KOPT-K1 (cell line): Measurements from ENCODE around the gene GRIK4.

Source experiments
- H3K27ac ChIP-seq: fragments of 200-600 bp; sonication (generic); 2 replicates; pipeline ENCODE4 v1.5.1; 2016; ENCODE audit warnings: antibody characterized with exemption, mild to moderate bottlenecking, low read depth, low read length; ENCODE audit not compliant: poor library complexity, severe bottlenecking
- H3K36me3 ChIP-seq: fragments of 200-600 bp; sonication (generic); 2 replicates; pipeline ENCODE4 v1.5.1; 2017; ENCODE audit warnings: antibody characterized with exemption, mild to moderate bottlenecking, low read length, moderate library complexity; ENCODE audit not compliant: insufficient read depth
- H3K9me3 ChIP-seq: fragments of 200-600 bp; sonication (generic); 2 replicates; pipeline ENCODE4 v1.5.1; 2017; ENCODE audit warnings: antibody characterized with exemption, low read length, mild to moderate bottlenecking; ENCODE audit not compliant: insufficient read depth, poor library complexity, severe bottlenecking

The GRIK4 gene

DNA sequence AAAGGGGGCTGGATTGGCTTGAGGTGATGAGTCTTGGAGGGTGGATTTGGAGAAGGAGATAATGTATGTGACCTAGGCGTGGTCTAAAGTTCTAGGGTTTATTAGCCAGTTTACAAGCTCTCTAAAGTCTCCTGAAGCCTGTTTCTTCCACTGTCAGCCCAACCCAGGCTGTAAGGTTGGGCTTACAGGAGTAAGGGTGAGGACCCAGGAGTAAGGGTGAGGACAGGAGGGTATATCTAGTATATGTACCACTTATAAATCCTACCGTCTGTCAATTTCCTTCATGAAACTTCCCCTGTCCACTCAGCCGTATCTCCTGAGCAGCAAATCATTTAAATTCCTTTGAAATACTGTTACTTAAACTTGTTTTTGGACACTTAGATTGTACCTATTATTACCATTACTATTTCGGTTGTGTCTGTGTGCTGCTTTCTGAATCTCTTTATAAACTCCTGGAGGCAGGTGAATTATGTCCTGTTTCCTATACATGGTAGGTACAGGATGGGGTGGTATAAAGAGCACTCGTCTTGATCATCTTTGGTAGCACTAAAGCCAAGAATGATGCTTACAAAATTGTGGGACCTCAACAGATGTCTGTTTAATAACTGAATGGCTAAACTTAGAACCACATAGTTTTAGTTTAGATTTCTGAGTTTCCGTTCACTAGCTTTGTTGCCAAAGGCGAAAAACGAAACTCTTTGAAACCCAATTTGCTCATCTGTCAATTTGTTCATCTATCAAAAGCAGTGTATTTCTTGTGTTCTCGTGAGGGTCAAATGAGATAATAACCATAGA, 192.0 kb downstream of the GRIK4 start:
- Histone ChIP-seq H3K36me3 (no peaks in the 10 kb centered on the region), H3K27ac (no peak overlapping the region), H3K9me3 (no peaks in the 10 kb centered on the region)

DNA sequence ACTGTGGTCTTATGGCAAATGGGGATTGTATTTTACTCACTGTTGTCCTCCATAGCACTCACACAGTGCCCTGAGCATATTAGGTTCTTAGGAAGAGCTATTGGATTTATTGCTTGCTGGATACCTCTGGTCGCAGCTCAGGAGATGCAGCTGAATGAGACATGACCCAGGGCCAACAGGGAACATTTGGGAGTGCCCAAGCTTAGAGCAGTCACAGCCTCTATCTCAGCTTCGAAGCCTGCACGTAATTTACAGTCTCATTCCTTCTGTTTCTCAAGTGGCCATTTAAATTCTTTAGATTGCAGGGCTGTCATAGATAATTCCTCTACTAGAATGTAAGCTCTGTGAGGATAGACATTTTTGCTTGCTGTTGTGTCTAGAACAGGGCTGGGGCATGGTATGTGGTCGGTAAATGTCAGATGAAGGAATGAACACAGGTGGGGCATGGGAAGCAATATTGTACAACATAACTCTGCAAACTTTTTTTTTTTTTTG, 192.8 kb downstream of the GRIK4 start:
- Histone ChIP-seq H3K27ac (no peak overlapping the region), H3K36me3 (no peaks in the 10 kb centered on the region), H3K9me3 (no peaks in the 10 kb centered on the region)

DNA sequence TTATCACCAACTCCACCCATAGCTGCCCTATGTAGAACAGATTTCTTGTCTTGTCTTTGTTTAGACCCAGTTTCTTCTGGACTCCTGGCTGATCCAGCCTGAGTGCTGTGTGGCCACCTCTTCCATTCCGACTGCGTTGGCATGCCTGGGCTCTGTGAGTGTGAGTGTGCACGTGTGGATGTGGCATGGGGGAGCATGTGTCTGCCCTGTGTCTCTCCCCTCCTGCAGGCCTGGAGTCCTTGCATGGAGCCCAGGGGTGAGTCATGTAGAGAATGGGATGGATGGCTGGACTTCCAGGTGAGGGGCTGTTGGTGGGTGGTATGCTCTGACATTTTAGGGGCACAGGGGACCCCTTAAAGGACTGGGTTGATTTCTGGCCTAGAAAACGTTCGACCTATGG, 194.7 kb downstream of the GRIK4 start:
- no peak overlapping the region for H3K27ac ChIP-seq
- H3K36me3 ChIP-seq, result no peaks in the 10 kb centered on the region
- H3K9me3 ChIP-seq, result no peaks in the 10 kb centered on the region

DNA sequence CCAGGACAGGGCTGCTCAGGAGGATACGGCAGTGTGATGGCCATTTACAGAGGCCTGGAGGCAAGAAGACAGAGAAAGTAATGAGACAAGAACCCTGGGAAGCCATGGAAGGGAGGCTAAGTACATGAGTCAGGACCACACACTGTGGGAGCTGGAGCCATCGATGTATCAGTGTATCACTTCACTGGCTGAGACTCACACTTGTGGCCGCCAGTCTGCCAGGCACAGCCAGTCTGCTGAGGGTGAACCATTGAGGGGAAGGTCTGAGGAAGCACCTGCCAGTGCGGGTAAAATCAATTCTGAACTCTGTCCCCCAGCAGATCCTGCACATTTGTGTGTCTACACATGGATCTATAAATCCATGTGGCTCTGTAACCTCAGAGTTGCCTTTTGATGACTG, 195.6 kb downstream of the GRIK4 start:
- no peak overlapping the region for H3K27ac ChIP-seq
- H3K36me3 ChIP-seq, result no peaks in the 10 kb centered on the region
- H3K9me3 ChIP-seq, result no peaks in the 10 kb centered on the region

DNA sequence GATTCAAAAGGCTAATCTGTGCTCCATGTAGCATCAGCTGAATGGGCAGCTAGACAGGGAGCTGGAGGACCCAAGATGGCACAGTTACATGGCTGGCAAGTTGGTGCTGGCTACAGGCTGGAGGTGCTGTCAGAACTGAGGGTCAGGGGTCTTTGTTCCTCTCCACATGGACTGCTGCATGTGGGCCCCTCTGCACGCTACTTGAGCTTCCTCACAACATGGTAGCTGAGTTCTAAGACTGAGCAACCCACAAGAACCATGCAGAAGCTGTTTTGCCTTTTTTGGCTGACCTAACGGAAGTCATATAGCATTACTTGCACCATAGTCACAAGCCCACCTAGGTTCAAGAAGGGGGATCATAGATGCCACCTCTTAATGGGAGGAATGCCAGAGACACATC, 196.1 kb downstream of the GRIK4 start:
- H3K9me3 ChIP-seq, result no peaks in the 10 kb centered on the region
- H3K27ac ChIP-seq, result no peak overlapping the region
- H3K36me3 ChIP-seq, result no peaks in the 10 kb centered on the region

DNA sequence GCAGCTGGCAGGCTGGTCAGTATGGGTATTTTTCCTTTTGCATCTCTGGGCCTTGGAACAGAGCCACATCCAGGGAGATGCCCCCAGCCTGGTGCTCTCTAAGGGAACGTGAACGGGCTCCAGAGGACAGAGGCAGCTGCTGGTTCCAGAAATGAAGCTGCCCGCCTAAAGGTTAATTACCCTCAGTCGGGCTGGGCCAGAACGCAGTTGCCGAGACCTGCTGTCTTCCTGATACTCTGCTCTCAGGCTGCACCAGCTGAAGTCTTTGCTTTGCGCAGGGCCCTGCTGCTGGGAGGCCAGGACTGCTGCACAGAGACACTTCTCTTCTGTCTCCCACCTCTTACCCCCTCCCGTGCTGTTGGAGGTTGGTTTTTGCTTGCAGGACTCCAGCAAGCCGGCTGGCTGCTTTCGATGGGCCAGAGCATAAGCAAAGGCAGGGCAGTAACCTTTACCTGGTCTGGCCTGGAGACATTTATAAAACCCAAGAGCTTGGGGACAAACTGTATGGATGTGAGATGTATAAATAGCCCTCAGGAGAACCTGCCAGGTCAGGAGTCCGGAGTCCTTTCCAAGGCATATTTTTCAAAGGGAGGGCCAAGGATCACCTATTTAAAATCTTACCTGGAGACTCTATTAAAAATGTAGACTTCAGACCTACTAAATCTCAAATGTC, 197.1 kb downstream of the GRIK4 start:
- no peaks in the 10 kb centered on the region for H3K36me3 ChIP-seq
- H3K27ac ChIP-seq, result no peak overlapping the region
- H3K9me3 ChIP-seq, result no peaks in the 10 kb centered on the region

DNA sequence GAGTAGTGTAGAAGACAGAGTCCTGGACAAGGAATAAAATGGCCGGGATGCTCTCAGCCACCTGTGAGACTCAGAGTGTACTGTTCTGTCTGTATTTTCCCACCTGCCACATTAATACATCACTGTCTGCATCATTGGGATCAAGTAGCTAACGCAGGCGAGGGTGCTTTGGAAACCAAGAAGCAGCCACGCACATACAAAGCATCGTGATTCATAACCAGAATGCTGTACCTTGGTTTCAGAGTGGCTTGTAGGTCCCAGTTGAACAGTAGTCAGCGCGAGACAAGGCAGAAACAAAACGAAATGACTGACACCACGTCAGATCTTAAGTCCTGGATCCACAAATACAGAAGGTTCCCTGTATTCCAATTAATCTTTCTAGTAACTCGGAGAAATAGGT, 198.3 kb downstream of the GRIK4 start:
- H3K9me3 ChIP-seq, result no peaks in the 10 kb centered on the region
- no peak overlapping the region for H3K27ac ChIP-seq

DNA sequence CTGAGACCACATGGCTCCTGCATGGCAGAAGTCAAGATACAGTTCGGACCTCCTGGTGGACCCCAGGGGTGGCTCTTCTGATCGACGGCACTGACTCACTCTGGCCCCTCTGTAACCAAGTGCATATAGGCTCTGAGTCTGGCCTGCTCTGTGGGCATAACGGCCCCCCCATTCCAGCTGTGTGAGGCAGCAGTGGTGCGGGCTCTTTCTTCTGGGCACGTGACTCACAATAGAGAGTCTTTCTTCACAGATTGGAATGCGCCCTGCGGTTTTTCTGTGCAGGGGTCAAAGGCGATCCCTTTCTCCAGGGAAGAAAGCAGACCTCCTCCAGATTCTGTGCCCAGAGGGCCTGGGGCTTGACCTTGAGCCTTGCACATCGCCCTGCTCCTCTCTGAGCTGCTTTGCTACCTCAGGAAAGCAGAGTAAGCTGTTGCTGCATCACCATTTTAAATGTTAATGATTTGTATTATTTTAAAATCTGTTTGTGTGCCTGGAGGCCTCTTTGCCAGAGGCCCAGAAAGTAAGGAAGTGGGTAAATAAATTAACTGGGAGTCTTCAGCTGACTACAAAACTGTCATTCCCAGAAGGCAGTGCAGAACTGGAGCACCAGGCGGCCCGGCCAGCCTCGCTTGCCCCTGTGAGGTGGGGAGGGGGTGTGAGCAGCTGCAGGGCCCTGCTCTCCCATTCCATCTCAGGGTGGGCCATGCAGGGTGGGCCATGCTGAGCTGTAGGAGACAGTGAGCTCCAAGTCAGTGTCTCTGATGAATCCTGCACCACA, 199.0 kb downstream of the GRIK4 start:
- Histone ChIP-seq H3K27ac (no peak overlapping the region), H3K9me3 (no peaks in the 10 kb centered on the region), H3K36me3 (no peaks in the 10 kb centered on the region)

More for the DNA sequence above, 198.3 kb downstream of the GRIK4 start:
- H3K36me3 ChIP-seq, result no peaks in the 10 kb centered on the region

DNA sequence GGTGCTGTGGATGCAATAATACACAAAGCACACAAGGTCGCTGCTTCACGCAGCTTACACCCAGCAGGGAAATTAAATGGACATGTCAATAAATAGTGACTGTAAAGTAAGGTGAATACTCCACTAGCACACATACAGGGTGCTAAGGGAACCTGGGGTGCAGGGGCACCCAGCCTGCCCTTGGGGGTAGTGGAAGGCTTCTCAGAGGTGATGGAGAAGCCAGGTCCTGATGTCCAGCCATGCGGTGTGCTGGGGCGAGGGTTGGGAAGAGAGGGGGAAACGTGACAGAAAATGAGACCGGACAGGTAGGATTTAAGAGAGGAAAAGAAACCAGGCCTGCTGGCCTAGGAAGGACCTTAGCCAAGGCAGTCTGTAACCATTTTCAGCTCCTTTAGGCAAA, 200.5 kb downstream of the GRIK4 start:
- H3K36me3 ChIP-seq, result no peaks in the 10 kb centered on the region
- H3K9me3 ChIP-seq, result no peaks in the 10 kb centered on the region
- no peak overlapping the region for H3K27ac ChIP-seq

DNA sequence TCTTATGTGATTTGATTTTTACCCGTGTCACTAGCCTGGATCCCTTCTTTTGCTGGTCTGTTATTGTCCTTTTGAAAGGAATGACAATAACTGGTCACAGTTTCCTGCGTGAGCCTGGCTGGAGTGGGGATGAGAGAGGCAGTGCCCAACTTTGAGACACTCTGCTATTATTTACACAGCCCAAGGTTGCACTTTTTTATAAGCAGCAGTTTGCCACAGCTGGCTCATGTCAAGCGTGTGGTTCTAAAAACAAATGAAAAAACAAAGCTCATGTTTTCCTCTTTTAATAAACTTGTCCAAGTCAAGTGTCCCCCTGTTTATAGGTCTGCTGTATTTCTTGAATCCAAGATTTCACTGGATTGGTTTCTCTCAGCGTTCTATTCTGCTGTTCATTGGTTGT, 201.3 kb downstream of the GRIK4 start:
- H3K9me3 ChIP-seq, result no peaks in the 10 kb centered on the region
- no peak overlapping the region for H3K27ac ChIP-seq
- H3K36me3 ChIP-seq, result no peaks in the 10 kb centered on the region

DNA sequence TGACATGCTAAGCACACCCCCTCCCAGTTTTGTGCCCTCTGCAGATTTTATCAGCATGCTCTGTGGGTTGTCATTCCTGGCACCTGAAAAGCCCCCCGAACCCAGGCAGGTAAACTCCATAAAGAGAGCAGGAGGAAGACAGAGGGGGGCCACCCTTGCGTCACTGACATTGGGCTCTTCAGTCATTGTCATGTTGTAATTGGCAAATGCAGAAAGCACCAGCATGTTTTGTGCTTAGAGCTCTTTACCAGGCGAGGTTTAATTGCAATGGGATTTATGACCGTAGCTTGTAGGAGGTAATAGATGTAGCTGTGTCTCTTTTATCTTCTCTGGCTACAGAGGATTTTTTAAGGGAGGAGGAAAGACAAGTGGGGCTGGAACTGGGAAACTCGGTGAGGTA, 201.7 kb downstream of the GRIK4 start:
- Histone ChIP-seq H3K9me3 (no peaks in the 10 kb centered on the region), H3K27ac (no peak overlapping the region), H3K36me3 (no peaks in the 10 kb centered on the region)

DNA sequence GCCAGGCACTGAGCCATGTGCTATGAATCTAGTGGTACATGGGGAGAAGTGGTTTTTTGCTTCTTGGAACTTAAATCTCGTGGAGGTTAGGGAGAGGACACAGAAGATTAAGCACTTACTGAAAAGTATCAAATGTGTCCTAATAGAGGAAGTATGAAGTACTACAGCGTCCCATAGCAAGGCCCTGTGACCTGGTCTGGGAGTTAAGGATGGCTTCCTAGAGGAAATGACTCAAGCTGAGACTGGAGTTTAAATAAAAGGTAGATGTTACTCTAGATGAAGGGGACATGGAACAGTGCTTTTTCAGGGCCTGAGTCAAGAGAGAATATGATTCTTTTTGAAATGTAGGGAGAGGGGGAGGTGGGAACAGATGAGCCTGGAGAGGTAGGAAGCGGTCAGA, 202.9 kb downstream of the GRIK4 start:
- Histone ChIP-seq H3K36me3 (no peaks in the 10 kb centered on the region), H3K27ac (no peak overlapping the region), H3K9me3 (no peaks in the 10 kb centered on the region)

DNA sequence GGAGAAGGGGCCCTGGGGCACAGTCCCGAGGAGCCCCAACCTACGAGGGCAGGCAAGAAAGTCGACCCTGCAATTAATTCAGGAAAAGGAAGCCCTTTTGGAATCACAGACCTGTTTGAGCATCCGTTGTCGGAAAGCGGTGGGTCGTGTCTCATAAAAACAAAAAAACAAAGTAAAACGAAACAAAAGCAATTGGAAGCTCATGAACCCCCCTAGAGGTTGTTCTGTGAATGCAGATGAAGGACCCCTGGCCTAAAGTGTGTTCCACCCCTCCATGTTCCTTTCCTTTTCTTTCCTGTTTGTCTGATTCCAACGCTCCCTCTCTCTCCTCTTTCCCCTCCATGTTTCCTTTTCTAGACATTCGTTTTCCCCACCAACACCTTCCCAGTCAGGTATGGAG, 203.7 kb downstream of the GRIK4 start:
- H3K36me3 ChIP-seq, result no peaks in the 10 kb centered on the region
- H3K27ac ChIP-seq, result no peak overlapping the region
- no peaks in the 10 kb centered on the region for H3K9me3 ChIP-seq

DNA sequence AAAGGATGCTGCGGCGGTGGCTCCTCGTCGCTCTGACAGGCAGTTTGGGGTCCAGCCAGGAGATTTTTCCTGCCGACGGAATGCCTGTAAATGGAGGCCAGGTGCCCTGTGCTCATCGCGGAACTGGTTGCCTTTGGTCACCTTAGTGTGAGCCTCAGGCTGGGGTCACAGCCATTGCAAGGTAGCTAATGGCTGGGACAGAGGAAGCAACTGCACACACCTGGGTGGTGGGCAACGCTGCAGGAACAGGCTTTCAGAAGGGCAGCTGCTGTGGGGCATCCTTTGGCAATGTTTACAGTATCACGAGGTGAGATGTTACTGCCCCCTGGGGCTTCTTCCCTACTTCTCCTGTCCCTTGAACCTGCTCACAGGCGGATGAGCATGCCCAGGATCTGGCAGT, 205.5 kb downstream of the GRIK4 start:
- no peaks in the 10 kb centered on the region for H3K9me3 ChIP-seq
- no peaks in the 10 kb centered on the region for H3K36me3 ChIP-seq
- no peak overlapping the region for H3K27ac ChIP-seq

DNA sequence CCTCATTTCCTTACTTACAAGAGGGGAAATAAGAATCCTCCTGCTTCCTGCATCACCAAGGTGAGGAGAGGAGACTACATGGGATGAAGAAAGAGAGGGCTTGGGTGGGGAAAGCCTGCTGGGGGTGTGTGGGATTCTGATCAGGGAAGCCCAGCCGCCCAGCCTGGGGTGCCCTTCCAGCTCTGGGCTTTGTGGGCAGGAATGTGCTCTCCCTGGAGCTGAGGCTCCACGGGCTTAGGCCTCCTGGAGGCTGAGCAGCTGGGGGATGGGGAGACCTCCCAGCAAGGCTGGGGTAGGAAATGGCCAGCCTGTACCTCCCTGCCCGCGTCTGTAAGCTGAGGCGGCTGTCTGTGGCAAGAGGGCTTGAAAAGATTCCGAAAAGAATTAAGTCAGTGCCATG, 206.1 kb downstream of the GRIK4 start:
- no peaks in the 10 kb centered on the region for H3K9me3 ChIP-seq
- H3K36me3 ChIP-seq, result no peaks in the 10 kb centered on the region
- H3K27ac ChIP-seq, result no peak overlapping the region
